HG02981 (cell line): Measurements from ENCODE around the gene ELK1.
A peak's percentile ranks its signal among the peaks of the same experiment; 100 is the strongest.
"Not testable (repeated sequence)": the region's sequence is repeated elsewhere in the genome, so short reads cannot be mapped to it uniquely, and the experiment has no call there.

Experiments used
- ATAC-seq: cut with Tn5 transposase; IDR thresholded peaks from one replicate; pipeline ENCODE4 v1.9.1; 2021; ENCODE audit warnings: mild to moderate bottlenecking, moderate library complexity; ENCODE audit not compliant: unreplicated experiment

Gene ELK1

GRCh38 chrX:47650164-47651042, at the start of gene ELK1:
ELK1 (minus strand) TSS chrX:47650563; CDS start chrX:47641441, 9,122 bp downstream.
- peak; percentile 90 for ATAC-seq

- no peak for ATAC-seq
Measured at GRCh38 chrX:47697181-47697580, 46.8 kb upstream of the ELK1 start.

GRCh38 chrX:47690175-47690574, 39.8 kb upstream of the ELK1 start:
- ATAC-seq, result no peak

- ATAC-seq, result no peak
Measured at GRCh38 chrX:47687263-47687662, 36.9 kb upstream of the ELK1 start.

GRCh38 chrX:47683829-47684205, 33.5 kb upstream of the ELK1 start:
- no peak for ATAC-seq

GRCh38 chrX:47683184-47683828, 32.9 kb upstream of the ELK1 start:
- no peak for ATAC-seq

GRCh38 chrX:47675959-47676859, 25.8 kb upstream of the ELK1 start:
- not testable (repeated sequence) for ATAC-seq

- ATAC-seq, result no peak
Measured at GRCh38 chrX:47674776-47675175, 24.4 kb upstream of the ELK1 start.

GRCh38 chrX:47665797-47666196, 15.4 kb upstream of the ELK1 start:
- ATAC-seq, result not testable (repeated sequence)

GRCh38 chrX:47664737-47665136, 14.4 kb upstream of the ELK1 start:
- no peak for ATAC-seq

- no peak for ATAC-seq
Measured at GRCh38 chrX:47662144-47662657, 11.8 kb upstream of the ELK1 start.

- ATAC-seq, result no peak
Measured at GRCh38 chrX:47661539-47661938, 11.2 kb upstream of the ELK1 start.

- no peak for ATAC-seq
Measured at GRCh38 chrX:47659421-47659726, 9.0 kb upstream of the ELK1 start.

GRCh38 chrX:47658684-47659420, 8.5 kb upstream of the ELK1 start, which contains the start of gene UXT:
UXT (minus strand) TSS chrX:47659180; CDS start chrX:47658927, 253 bp downstream.
- peak; percentile 81 for ATAC-seq

- ATAC-seq, result no peak
Measured at GRCh38 chrX:47658301-47658683, 7.9 kb upstream of the ELK1 start.

GRCh38 chrX:47651043-47651905, 911 bp upstream of the ELK1 start:
- no peak for ATAC-seq

GRCh38 chrX:47649781-47650163, 591 bp downstream of the ELK1 start:
- ATAC-seq, result no peak

GRCh38 chrX:47649271-47649670, 1.1 kb downstream of the ELK1 start:
- no peak for ATAC-seq

GRCh38 chrX:47648376-47648775, 2.0 kb downstream of the ELK1 start:
- no peak for ATAC-seq

GRCh38 chrX:47646636-47647035, 3.7 kb downstream of the ELK1 start:
- no peak for ATAC-seq
